Thoracic aorta (tissue), 2 donors: ENCODE data around the gene USP15. TPM values are rescaled to one million over a fixed set of nuclear protein-coding genes. Genes with fewer than 3 reads are reported as not detected.

ENCODE experiments used
- ATAC-seq: fragments of 150-250 bp; one replicate; pipeline ENCODE4 v1.8.0; 2017; ENCODE audit warnings: low read depth; ENCODE audit not compliant: insufficient number of reproducible peaks, low FRiP score
- DNase-seq: peaks from one replicate; pipeline ENCODE4 v3.0.0-alpha.2; 2020; ENCODE audit warnings: low spot score
- H3K27ac ChIP-seq, 2 donors: fragments of 200-600 bp; sonication (generic); 1 replicate in 1 of 2; 2 replicates in 1 of 2; pipeline ENCODE4 v1.5.1; 2016; ENCODE audit warnings: mild to moderate bottlenecking in 2 of 2, moderate library complexity in 2 of 2
- H3K27me3 ChIP-seq: fragments of 200-600 bp; sonication (generic); replicated peaks from 2 replicates; pipeline ENCODE4 v1.6.0; 2016; ENCODE audit warnings: mild to moderate bottlenecking; ENCODE audit not compliant: insufficient read depth
- H3K36me3 ChIP-seq: fragments of 200-600 bp; sonication (generic); one replicate; pipeline ENCODE4 v1.5.1; 2016
- H3K4me1 ChIP-seq, 2 donors: fragments of 200-600 bp; sonication (generic); 1 replicate in 1 of 2; 2 replicates in 1 of 2; pipeline versions ENCODE4 v1.5.1 to v1.6.0; 2016; ENCODE audit warnings: low read depth in 2 of 2, mild to moderate bottlenecking in 1 of 2; ENCODE audit not compliant: control insufficient read depth in 1 of 2
- H3K4me3 ChIP-seq: fragments of 200-600 bp; sonication (generic); 2 replicates; pipeline ENCODE4 v1.5.1; 2016; ENCODE audit warnings: mild to moderate bottlenecking
- H3K9me3 ChIP-seq: fragments of 200-600 bp; sonication (generic); 2 replicates; pipeline ENCODE4 v1.5.1; 2016
- total RNA-seq, 2 donors: library from RNA; depleted of rRNA; stranded (reverse); fragments of >200 nt; gene quantifications; one replicate each; pipeline versions ENCODE4 v1.1.0 to v1.2.3, GENCODE V29; 2016
- TF ChIP-seq, protein P1 (sequence below): fragments of 200-600 bp; sonication (generic); IDR thresholded peaks from one replicate; pipeline ENCODE4 v1.5.1; 2019; ENCODE audit warnings: antibody characterized with exemption

USP15 gene
- total RNA-seq, 2 donors from 2014 or later, result 39.5 to 128 TPM

DNA sequence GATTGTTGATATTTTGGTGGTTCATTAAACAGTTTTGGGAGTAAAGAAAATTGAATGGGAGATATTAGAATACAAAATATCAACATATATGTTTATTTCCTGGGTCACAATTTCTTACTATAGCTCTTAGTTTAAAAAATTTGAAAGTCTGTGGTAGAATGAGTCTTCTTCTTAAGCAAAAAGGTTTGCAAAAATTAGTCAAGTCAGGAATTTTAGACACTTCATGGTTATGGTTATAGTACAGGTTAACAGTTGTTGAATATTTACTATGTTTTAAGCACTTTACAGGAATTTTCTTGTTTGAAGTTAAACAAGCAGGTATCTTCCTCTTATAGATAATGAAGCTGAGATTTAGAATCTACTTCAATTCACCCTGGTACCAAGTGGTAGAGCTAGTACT, 56.8 kb downstream of the USP15 start:
- TF ChIP-seq, protein P1, sequence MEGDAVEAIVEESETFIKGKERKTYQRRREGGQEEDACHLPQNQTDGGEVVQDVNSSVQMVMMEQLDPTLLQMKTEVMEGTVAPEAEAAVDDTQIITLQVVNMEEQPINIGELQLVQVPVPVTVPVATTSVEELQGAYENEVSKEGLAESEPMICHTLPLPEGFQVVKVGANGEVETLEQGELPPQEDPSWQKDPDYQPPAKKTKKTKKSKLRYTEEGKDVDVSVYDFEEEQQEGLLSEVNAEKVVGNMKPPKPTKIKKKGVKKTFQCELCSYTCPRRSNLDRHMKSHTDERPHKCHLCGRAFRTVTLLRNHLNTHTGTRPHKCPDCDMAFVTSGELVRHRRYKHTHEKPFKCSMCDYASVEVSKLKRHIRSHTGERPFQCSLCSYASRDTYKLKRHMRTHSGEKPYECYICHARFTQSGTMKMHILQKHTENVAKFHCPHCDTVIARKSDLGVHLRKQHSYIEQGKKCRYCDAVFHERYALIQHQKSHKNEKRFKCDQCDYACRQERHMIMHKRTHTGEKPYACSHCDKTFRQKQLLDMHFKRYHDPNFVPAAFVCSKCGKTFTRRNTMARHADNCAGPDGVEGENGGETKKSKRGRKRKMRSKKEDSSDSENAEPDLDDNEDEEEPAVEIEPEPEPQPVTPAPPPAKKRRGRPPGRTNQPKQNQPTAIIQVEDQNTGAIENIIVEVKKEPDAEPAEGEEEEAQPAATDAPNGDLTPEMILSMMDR, result no peak
- H3K4me3 ChIP-seq, result no peak overlapping the region

GRCh38 chr12:62319058-62319457, 58.9 kb downstream of the USP15 start:
- TF ChIP-seq, protein P1, result no peak
- Histone ChIP-seq H3K4me1 (peaks cover 0 to 2% of the 10 kb centered on the region in 2 donors), H3K9me3 (no peaks in the 10 kb centered on the region), H3K4me3 (no peak overlapping the region), H3K27ac (no peak overlapping the region), H3K27me3 (no peaks in the 10 kb centered on the region), H3K36me3 (peaks cover 19% of the 10 kb centered on the region)
- DNase-seq (no peak), ATAC-seq (no peak)

More for the DNA sequence above, 56.8 kb downstream of the USP15 start:
- ATAC-seq (no peak), DNase-seq (no peak)
- H3K4me1 ChIP-seq, result peaks cover 9% of the 10 kb centered on the region in 2 donors
- no peaks in the 10 kb centered on the region for H3K27me3 ChIP-seq
- no peaks in the 10 kb centered on the region for H3K9me3 ChIP-seq
- no peak overlapping the region for H3K27ac ChIP-seq
- H3K36me3 ChIP-seq, result peaks cover 10% of the 10 kb centered on the region

DNA sequence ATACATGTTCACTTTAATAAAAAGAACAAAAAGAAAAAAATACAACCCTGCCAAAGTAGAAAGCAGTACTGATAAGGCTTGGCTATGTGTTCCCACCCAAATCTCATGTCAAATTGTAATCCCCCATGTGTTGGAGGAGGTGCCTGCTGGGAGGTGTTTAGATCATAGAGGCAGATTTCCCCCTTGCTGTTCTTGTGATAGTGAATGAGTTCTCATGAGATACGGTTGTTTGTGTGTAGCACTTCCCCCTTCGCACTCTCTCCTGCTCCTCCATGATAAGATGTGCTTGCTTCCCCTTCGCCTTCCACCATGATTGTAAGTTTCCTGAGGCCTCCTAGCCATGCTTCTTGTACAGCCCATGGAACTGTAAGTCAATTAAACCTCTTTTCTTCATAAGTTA, 59.9 kb downstream of the USP15 start:
- Histone ChIP-seq H3K36me3 (peaks cover 21% of the 10 kb centered on the region), H3K4me1 (no peaks in the 10 kb centered on the region), H3K27ac (no peak overlapping the region), H3K27me3 (no peaks in the 10 kb centered on the region), H3K4me3 (no peak overlapping the region), H3K9me3 (no peaks in the 10 kb centered on the region)
- ATAC-seq (no peak), DNase-seq (no peak)
- TF ChIP-seq, protein P1, result no peak

DNA sequence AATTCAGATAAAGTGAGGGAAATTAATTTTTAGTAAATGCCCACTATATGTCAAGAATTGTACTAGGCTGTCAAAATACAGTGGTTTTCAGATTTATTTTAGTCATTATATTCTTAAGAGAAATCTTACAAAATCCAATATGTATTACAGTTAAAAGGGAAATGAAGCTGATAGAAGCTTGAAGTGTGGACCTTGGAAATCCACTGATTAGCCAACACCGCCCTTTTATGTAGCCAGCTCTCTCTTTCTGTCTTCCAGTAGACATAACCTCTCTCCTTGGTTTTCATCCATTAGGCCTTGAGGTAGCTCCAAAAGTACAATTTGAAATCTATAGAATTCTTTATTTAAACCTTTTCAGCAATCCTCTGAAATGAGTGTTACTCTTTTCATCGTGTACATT, 63.2 kb downstream of the USP15 start:
- no peaks in the 10 kb centered on the region for H3K9me3 ChIP-seq
- H3K27ac ChIP-seq, result no peak overlapping the region
- H3K27me3 ChIP-seq, result no peaks in the 10 kb centered on the region
- peaks cover 19% of the 10 kb centered on the region for H3K36me3 ChIP-seq
- ATAC-seq, result no peak
- no peaks in the 10 kb centered on the region for H3K4me1 ChIP-seq
- TF ChIP-seq, protein P1, result no peak
- no peak overlapping the region for H3K4me3 ChIP-seq
- no peak for DNase-seq

DNA sequence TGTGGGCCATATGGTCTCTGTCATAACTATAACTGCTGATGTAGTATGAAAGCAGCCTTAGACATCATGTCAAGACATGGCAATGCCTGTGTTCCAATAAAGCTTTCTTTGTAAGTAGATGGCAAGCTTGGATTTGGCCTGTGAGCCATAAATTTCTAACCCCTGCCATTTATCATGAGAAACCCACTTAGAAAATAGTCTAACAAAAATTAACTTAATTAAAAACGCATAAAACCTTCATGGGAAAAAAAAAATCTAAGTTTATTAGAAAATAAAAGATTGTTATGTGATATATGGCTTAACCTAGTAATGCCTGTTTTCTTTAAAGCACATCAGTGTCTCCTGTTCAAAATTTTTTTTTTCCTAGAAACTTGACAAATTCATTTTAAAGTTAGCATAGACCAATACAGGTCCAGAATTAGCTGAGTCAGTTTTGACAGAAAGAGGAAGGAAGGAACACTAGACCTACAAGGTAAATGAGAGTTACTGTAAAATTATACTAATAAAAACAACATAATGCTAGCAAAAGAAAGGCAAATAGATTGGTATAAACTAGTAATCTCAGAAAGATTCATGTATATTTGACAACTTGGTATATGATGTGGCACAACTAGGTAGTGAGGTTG, 68.2 kb downstream of the USP15 start:
- DNase-seq (no peak), ATAC-seq (no peak)
- TF ChIP-seq, protein P1, result no peak
- Histone ChIP-seq H3K27me3 (no peaks in the 10 kb centered on the region), H3K4me1 (peaks cover 4 to 13% of the 10 kb centered on the region in 2 donors), H3K27ac (no peak overlapping the region), H3K36me3 (peaks cover 2% of the 10 kb centered on the region), H3K4me3 (no peak overlapping the region), H3K9me3 (no peaks in the 10 kb centered on the region)
